GOT3 (cell line): ENCODE data around the gene TMEM238.
"Not testable (repeated sequence)": the region's sequence is repeated elsewhere in the genome, so short reads cannot be mapped to it uniquely, and the experiment has no call there.

Source experiments
- DNase-seq: peaks from one replicate; lab custom pipeline; 2025; ENCODE audit warnings: mixed read lengths; lab: John Stamatoyannopoulos, UW

The TMEM238 gene

GRCh38 chr19:55401390-55401789 lies 17.3 kb upstream of the TMEM238 start:
- not testable (repeated sequence) for DNase-seq

GRCh38 chr19:55400281-55401087 lies 16.4 kb upstream of the TMEM238 start:
- no peak for DNase-seq

- DNase-seq = no peak
These were observed 14.3 kb upstream of the TMEM238 start for GRCh38 chr19:55398200-55398925.

- DNase-seq = no peak
These were observed 9.0 kb upstream of the TMEM238 start for GRCh38 chr19:55392820-55393761.

- DNase-seq = no peak
These were observed 7.9 kb upstream of the TMEM238 start for GRCh38 chr19:55391702-55392615.

- DNase-seq = no peak
These were observed 7.1 kb upstream of the TMEM238 start for GRCh38 chr19:55391191-55391670.

- DNase-seq = no peak
These were observed 6.4 kb upstream of the TMEM238 start for GRCh38 chr19:55390461-55390880.

GRCh38 chr19:55389386-55390317 lies 5.6 kb upstream of the TMEM238 start:
- no peak for DNase-seq

GRCh38 chr19:55387736-55388497 lies 3.8 kb upstream of the TMEM238 start:
- no peak for DNase-seq

GRCh38 chr19:55386493-55386971 lies 2.4 kb upstream of the TMEM238 start:
- no peak for DNase-seq

GRCh38 chr19:55385724-55386492 lies 1.8 kb upstream of the TMEM238 start, which contains the start of gene RPL28:
Gene RPL28 (plus strand): TSS chr19:55385932. CDS start chr19:55386358, 426 bp downstream.
- DNase-seq = peak; percentile 89

GRCh38 chr19:55384920-55385723 lies 1.0 kb upstream of the TMEM238 start:
- DNase-seq = peak; percentile 72

GRCh38 chr19:55383279-55384130 lies 587 bp downstream of the TMEM238 start:
- no peak for DNase-seq

GRCh38 chr19:55382522-55383054 lies 1.5 kb downstream of the TMEM238 start:
- no peak for DNase-seq

- DNase-seq = no peak
These were observed 2.1 kb downstream of the TMEM238 start for GRCh38 chr19:55382013-55382412.

- DNase-seq = no peak
These were observed 4.9 kb downstream of the TMEM238 start for GRCh38 chr19:55379174-55379573.
